Astrocyte of the spinal cord (primary cell): ENCODE data around the gene FPGT.

Experiments used
- DNase-seq: peaks from one replicate; pipeline ENCODE4 v3.0.0; 2011; ENCODE audit warnings: low read depth, low spot score
- H3K4me3 ChIP-seq: 2 replicates; pipeline ENCODE4 v1.5.1; 2011; ENCODE audit warnings: low read depth, mild to moderate bottlenecking, low read length, moderate library complexity
- CTCF ChIP-seq: IDR thresholded peaks from 2 replicates; pipeline ENCODE4 v1.5.1; 2012; ENCODE audit warnings: low read depth, mild to moderate bottlenecking, low read length, inconsistent platforms
- in situ Hi-C: cut with HindIII; loops from 2 replicates; pipeline ENCODE4 v1.10.0; 2017; ENCODE audit warnings: low sequenced_read_pairs

Gene FPGT

GRCh38 chr1:74235153-74235552 is 37.1 kb downstream of the FPGT start, which contains the start of gene TNNI3K:
Gene TNNI3K (plus strand): TSS chr1:74235387. CDS start chr1:74235452, 65 bp downstream.
- in situ Hi-C loops = no loop called here
- no peak for DNase-seq
- TF ChIP-seq CTCF = no peak

DNA sequence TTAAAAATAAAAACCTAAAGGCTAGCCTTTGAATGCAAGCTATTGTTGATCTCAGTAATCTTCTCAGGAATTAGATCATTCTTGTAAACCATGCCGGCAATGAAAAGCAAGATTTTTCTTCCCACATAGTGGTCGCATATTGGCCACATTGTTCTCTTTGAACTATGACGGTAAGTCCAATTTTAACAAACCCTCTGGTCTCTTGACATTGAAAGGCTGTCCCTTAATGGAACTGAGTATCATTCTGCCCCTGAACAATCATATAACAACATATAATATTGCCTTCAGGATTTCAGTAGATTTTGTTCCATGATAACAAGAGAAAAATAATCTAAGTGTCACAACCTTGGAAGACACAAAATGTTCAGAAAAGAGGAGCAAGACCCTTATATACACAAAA is 38.4 kb downstream of the FPGT start:
- no peak overlapping the region for H3K4me3 ChIP-seq
- in situ Hi-C loops = no loop called here
- no peak for DNase-seq
- TF ChIP-seq CTCF = no peak

More at GRCh38 chr1:74235153-74235552, 37.1 kb downstream of the FPGT start, which contains the start of gene TNNI3K:
- no peak within 1 kb of the TSS for H3K4me3 ChIP-seq

DNA sequence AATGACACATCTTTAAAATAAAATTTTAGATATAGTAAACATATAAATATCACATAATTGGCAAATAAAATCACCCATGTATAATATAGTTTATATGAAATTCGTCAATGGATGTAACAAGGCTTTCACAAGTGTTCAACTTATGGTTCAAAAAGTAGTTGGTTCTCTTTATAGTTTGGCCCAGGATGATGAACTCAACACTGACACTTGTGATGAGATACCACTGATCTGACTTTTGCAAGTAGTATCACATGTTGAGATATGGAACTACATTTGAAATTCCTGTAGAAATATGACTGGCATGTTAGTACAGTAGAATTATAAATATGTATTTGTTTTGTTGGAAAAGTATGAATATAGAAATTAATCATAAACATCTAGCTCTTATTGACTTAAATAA is 39.0 kb downstream of the FPGT start:
- H3K4me3 ChIP-seq = no peak overlapping the region
- in situ Hi-C loops = no loop called here
- no peak for TF ChIP-seq CTCF
- DNase-seq = no peak

DNA sequence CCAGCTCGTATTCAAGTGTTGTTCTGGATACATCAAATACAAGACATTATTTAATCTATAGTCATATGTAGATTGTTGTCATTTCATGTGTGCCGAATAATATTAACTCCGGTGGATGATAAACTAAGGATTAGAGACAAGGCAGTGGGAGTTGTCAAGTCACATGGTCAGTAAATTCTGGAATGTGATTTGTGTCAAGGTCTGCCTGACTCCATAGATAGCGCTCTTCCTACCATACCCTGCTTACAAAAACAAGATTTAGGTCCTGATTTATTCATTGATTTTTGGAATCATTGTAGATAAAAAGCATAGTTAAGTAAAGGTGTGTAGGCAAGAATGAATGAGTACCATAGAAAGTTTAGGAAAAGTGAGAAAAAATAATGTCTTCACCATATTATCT is 39.7 kb downstream of the FPGT start:
- no peak overlapping the region for H3K4me3 ChIP-seq
- no peak for TF ChIP-seq CTCF
- DNase-seq = no peak
- in situ Hi-C loops = no loop called here

- no peak overlapping the region for H3K4me3 ChIP-seq
- DNase-seq = peak; percentile 5
- TF ChIP-seq CTCF = no peak
- in situ Hi-C loops = no loop called here
Measured at GRCh38 chr1:74245168-74245772, 47.2 kb downstream of the FPGT start.

DNA sequence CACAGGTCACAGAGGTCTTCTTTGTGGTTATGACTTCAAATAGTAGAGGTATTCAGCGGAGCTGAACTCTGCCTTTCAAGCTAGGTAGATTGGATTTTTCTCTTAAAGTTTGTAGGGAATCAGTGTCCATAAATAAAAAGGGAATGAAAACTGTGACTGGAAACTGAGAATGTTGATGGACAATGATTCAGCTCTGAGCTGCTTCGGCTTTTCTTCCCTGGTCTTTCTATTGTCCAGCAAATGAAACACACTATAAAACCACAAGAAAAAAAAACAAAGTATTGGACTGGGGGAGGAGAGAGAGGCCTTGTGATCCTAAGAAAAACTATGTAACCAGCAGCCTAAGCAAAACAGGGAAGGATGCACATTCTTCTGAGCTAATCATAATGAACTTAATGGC is 48.3 kb downstream of the FPGT start:
- in situ Hi-C loops = no loop called here
- no peak for TF ChIP-seq CTCF
- no peak overlapping the region for H3K4me3 ChIP-seq
- DNase-seq = peak; percentile 61
